ENCODE measurements around the gene MOG. TPM values are rescaled to one million over a fixed set of nuclear protein-coding genes. Genes with fewer than 3 reads are reported as not detected.
A peak's percentile ranks its signal among the peaks of the same experiment; 100 is the strongest.

The MOG gene
- total RNA-seq, 4 donors from 2014 or later, result not detected

- peaks cover 0 to 53% (median 20%) of the 10 kb centered on the region in 4 donors for H3K4me1 ChIP-seq
- DNase-seq (ENCODE audit: low spot score in 2 of 2), result no peak
- H3K27ac ChIP-seq, result no peak overlapping the region
- H3K9me3 ChIP-seq, result no peaks in the 10 kb centered on the region
- no peaks in the 10 kb centered on the region for H3K36me3 ChIP-seq
- H3K4me3 ChIP-seq, result no peak overlapping the region
- TF ChIP-seq EP300 (IDR thresholded peaks at IDR 0.05) (no peak), CTCF (IDR thresholded peaks at IDR 0.05) (no peak), POLR2A (IDR thresholded peaks at IDR 0.05) (no peak)
- no peaks in the 10 kb centered on the region for H3K27me3 ChIP-seq
- WGBS, 2 donors, result 64 to 79% methylated on average over 14 of the region's 14 CpGs
These were observed 25.6 kb upstream of the MOG start for GRCh38 chr6:29631209-29631810.

- Histone ChIP-seq H3K27me3 (no peaks in the 10 kb centered on the region), H3K4me3 (peak overlapping the region; percentile 71 to 84 (median 79)), H3K36me3 (no peaks in the 10 kb centered on the region), H3K27ac (peak overlapping the region; percentile 67 to 87 (median 74)), H3K4me1 (peaks cover 0 to 50% (median 19%) of the 10 kb centered on the region in 4 donors), H3K9me3 (no peaks in the 10 kb centered on the region)
- WGBS, 2 donors, result 4 to 6% methylated on average over 30 to 44 of the region's 53 CpGs
- TF ChIP-seq EP300 (IDR thresholded peaks at IDR 0.05), result no peak
- no peak for TF ChIP-seq CTCF (IDR thresholded peaks at IDR 0.05)
- no peak for TF ChIP-seq POLR2A (IDR thresholded peaks at IDR 0.05)
- DNase-seq (ENCODE audit: low spot score in 2 of 2), result peak in 1 of 2 donors; percentile 27
These were observed 24.8 kb upstream of the MOG start for GRCh38 chr6:29631860-29632731.

GRCh38 chr6:29632789-29633533 lies 23.9 kb upstream of the MOG start, which contains the start of gene GABBR1:
Gene GABBR1 (minus strand): TSS chr6:29633183. CDS start chr6:29632385, 798 bp downstream.
- peak; percentile 77 to 84 for DNase-seq (ENCODE audit: low spot score in 2 of 2)
- Histone ChIP-seq H3K4me3 (peak within 1 kb of the TSS; percentile 71 to 84 (median 79)), H3K4me1 (peaks cover 0 to 43% (median 16%) of the 10 kb centered on the region in 4 donors), H3K27ac (peak within 1 kb of the TSS; percentile 67 to 87 (median 79)), H3K36me3 (no peaks in the 10 kb centered on the region), H3K9me3 (no peaks in the 10 kb centered on the region), H3K27me3 (no peaks in the 10 kb centered on the region)
- TF ChIP-seq POLR2A (IDR thresholded peaks at IDR 0.05), result peak; percentile 3 to 71
- no peak for TF ChIP-seq CTCF (IDR thresholded peaks at IDR 0.05)
- TF ChIP-seq EP300 (IDR thresholded peaks at IDR 0.05), result peak; percentile 56 to 81
- 1% methylated on average over 50 to 57 of the region's 57 CpGs for WGBS, 2 donors

GRCh38 chr6:29633534-29633905 lies 23.4 kb upstream of the MOG start:
- no peak for TF ChIP-seq EP300 (IDR thresholded peaks at IDR 0.05)
- TF ChIP-seq POLR2A (IDR thresholded peaks at IDR 0.05), result no peak
- no peak for TF ChIP-seq CTCF (IDR thresholded peaks at IDR 0.05)
- Histone ChIP-seq H3K36me3 (no peaks in the 10 kb centered on the region), H3K27ac (peak overlapping the region; percentile 67 to 87 (median 79)), H3K27me3 (no peaks in the 10 kb centered on the region), H3K4me3 (peak overlapping the region; percentile 71 to 84 (median 79)), H3K4me1 (peaks cover 0 to 40% (median 15%) of the 10 kb centered on the region in 4 donors), H3K9me3 (no peaks in the 10 kb centered on the region)
- WGBS, 2 donors, result 3 to 7% methylated on average over 9 of the region's 9 CpGs
- DNase-seq (ENCODE audit: low spot score in 2 of 2), result no peak
